Measurements from ENCODE around the gene NUP50. TPM values are rescaled to one million over a fixed set of nuclear protein-coding genes. Genes with fewer than 3 reads are reported as not detected.

NUP50 gene
- total RNA-seq, 1 experiment from 2014 or later: 38.1 TPM

DNA sequence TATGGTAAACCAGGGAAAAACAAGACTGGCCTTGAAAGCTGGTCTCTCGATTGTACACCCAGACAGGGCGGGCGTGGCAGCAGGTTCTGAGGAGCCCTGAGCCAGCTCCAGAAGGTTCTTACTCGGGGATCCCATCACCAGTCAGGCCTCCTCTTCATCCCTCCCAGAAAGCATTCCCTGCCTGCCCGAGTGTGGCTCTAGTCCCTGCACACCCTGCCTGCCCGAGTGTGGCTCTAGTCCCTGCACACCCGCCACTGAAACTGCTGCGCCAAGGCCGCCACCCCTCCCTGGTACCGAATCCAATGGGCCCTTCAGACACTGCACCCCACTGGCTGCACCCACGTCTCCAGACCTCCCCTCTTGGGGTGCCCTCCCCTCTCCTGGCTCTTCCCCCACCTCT is 46.9 kb downstream of the NUP50 start:
- DNase-seq (ENCODE audit: low read depth): no peak

DNA sequence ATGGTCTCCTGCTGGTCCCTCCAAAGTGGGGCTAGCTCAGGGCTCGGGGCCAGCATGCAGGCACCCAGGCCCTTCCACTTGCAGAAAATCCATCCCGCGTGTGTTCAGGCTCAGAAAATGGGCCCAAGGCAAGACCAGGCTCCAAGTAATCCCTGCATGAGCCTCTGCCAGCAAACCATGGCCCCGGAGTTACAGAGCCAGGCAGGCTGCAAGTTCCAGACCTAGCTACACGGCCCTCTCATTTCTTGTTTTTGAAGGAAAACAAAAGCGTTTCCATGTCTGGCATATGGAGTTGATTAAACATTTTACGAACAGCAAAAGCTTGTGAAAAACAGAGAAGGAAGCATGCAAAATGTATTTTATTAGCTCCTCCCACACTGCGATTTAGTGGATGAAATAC is 47.3 kb downstream of the NUP50 start:
- peak; percentile 33 for DNase-seq (ENCODE audit: low read depth)

- no peak for DNase-seq (ENCODE audit: low read depth)
These were observed 47.7 kb downstream of the NUP50 start for GRCh38 chr22:45211435-45211834.

DNA sequence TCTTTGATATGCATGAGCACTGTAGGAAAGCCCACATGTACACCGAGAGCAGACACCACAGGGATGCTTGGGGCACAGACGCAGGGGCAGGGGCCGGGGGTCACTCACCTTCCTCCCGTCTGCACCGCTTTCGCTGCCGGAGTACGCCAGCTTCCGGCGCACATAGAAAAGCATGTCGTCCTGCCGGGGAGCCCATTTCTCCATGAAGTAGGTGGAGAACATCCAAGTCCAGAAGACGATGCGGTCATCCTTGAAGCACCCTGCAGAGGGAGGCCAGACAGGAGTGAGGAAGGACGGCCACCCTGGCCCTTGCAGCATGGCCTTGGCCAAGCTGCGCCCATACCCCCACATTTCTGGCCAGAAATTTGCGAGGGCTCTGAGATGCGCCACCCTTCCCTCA is 48.1 kb downstream of the NUP50 start:
- DNase-seq (ENCODE audit: low read depth): no peak

GRCh38 chr22:45212306-45212709 is 48.6 kb downstream of the NUP50 start:
- peak; percentile 92 for DNase-seq (ENCODE audit: low read depth)

DNA sequence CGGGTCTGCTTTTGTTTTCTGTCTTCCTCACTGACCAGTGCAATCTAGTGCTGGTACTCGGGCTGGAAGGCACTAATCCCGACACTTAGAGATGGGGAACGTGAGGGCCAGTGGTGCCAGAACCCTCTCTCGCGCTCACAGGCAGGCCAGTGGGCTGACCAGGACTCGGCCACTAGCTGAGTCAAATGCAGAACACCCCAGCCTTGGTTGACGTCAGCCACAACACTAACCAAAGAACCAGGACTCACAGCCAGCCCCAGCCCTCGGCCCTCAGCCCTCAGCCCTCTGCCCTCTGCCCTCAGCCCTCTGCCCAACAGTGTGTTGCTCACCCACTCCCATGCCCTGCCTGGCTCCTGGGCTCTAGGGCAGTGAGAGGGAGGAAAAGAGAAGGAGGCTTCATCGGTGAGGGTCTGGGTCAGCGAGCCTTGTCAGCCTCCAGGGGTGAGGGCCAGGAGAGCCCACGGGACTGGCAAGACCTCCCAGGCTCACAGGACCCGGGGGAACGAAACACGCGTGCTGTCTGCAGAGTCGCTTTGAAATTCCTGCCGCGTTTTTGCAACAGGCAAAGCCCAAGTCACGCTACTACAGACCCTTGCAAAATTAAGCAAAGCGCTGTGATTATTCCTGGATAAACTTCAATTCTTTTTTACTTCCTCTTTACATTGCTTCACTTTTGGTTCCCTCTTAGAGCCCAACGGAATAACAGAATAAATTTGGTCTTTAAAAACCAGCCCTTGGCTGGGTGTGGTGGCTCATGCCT is 49.4 kb downstream of the NUP50 start:
- peak; percentile 46 for DNase-seq (ENCODE audit: low read depth)

GRCh38 chr22:45216133-45217003 is 52.6 kb downstream of the NUP50 start:
- no peak for DNase-seq (ENCODE audit: low read depth)

DNA sequence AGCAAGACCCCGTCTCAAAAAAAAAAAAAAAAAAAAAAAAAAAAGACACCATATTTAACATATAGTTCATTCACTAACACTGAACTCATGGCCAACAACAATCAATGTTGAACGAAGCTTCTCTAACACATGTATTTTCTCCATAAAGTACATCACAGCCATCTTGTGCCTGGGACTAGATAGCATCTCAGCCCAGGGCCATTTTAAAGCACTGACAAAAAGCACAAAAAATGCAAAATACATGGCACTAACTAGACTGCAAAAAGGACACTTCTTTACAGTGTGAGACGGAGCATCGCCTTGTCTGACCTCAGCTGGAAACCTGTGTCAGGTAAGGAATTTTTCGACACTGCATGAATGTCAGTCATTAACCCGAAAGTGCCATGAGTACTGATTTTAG is 53.6 kb downstream of the NUP50 start:
- DNase-seq (ENCODE audit: low read depth): no peak

DNA sequence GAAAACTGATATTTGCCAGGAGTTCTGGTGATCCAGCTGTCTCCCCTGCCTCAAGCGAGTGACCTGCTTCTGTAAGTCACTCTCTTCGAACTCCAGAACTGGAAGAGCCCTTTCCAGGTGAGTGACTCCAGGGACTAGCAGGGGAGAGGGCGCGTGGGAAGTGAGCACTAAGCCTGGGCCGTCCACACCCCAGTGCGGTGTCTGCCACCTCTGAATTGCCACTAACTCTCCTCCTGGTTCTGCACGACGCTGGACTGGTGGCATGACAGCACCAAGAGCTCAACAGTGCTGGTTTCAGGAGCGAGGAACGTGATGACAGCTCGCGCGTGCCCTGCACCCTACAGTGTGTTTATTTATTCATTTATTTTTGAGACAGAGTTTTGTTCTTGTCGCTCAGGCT is 54.1 kb downstream of the NUP50 start:
- no peak for DNase-seq (ENCODE audit: low read depth)

DNA sequence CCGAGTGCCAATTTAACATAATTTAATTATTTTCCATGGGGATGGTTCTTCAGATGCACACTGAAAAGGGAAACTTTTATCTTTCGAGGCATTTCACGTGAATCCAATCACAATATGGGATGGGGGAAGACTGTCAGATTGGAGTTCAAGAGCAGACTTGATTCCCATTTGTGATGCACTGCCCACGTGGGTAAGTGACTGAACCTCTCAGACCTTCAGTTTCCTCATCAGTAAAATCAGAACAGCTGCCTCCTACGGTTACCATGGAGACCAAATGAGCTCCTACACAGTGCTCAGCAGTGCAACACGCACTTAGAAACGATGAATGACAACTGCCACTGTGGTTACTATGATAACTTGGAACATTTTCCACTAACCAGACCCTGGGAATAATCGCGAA is 55.3 kb downstream of the NUP50 start:
- DNase-seq (ENCODE audit: low read depth): peak; percentile 42

DNA sequence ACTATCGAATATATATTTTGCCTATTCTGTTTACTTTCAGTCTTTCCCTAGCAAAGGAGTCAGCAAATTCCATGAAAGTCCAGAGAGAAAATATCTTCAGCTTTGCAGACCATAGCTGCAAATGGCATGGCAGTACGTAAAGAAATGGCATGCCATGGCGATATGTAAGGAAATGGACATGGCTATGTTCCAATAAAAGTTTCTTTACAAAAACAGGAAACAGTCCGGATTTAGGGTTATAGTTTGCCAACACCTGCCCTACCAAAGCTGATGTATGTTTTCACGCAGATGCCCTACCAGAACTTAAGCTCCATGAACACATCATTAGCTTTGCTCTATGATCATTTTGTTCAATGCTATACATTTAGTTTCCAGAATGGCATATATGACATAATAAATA is 57.5 kb downstream of the NUP50 start:
- no peak for DNase-seq (ENCODE audit: low read depth)

DNA sequence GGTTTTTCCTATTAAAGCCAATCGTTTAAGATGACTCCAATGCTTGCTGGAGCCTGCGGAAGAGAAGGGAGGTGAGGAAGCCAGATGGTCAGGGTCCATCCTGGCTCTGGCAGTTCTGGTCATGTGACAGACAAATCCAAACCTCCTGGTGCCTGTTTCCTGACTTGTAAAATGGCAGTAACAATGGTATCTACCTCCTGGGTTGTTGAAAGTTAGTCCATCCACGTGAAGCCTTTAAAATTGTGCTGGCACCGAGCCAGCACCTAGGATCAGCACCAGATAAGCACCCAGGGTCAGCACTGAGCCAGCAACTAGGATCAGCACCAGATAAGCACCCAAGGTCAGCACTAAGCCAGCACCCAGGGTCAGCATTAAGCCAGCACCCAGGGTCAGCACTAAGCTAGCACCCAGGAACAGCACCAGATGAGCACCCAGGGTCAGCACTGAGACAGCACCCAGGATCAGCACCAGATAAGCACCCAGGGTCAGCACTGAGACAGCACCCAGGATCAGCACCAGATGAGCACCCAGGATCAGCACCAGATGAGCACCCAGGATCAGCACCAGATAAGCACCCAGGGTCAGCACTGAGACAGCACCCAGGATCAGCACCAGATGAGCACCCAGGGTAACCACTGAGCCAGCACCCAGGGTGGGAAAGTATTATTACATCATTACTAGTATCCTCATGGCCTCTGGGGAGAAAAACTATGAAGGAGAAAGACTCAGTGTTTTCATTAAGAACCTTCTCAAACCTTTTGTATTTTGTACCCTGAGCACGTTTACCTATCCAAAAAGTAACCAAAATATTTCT is 59.8 kb downstream of the NUP50 start:
- DNase-seq (ENCODE audit: low read depth): no peak

DNA sequence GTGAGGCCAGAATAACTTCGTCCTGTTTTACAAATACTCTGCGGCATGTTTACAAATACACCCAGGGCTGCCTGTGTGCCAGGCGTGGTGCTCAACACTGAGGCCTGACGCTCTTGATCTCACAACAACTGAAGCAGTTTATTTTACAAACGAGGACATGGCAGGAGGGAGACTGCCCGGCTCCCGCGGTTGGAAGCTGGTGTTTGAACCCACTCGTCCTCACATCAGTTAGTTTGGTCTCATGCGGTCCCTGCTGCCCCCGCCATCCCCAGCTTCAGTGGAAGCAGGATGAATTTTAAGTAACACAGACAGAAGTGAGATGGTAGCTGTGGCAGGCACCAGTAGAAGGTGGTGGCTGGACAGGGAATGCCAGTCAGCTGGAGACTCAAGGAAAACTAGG is 60.6 kb downstream of the NUP50 start:
- no peak for DNase-seq (ENCODE audit: low read depth)

GRCh38 chr22:45224988-45225731 is 61.4 kb downstream of the NUP50 start:
- no peak for DNase-seq (ENCODE audit: low read depth)

DNA sequence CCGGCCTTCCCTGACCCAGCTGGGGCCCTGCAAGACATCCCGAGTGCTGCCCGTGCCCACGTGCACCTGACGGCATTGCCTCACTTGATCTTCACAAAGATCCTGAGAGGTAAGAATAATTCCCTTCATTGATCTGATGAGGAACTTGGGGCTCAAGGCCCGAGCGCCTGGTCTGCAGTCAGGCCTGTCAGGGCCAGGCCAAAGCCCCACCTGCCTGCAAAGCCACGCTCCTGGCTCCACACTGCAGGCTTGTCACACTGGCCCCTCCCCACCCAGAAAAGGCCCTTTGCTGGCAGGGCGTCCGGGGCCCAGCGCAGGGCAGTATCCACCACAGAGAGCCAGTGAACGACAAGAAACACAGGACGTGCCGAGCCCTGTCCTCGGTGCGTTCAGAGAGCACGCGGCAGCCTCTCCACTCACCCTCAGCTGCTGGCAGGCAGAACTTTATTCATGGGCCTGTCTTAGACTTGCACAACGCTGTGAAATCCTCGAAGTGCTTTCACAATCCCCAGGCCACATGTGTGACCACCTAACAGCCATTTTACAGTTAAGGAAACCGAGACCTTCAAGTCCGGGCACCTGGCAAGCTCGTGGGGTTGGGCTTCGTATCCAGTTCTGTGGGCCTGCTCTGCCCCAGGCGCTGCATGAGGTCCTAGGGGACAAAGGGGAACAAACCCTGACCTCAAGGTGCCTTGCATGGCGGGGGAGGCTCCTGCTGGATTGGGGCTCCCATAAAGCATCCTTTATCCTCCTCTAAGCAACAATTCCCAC is 62.2 kb downstream of the NUP50 start:
- DNase-seq (ENCODE audit: low read depth): no peak

DNA sequence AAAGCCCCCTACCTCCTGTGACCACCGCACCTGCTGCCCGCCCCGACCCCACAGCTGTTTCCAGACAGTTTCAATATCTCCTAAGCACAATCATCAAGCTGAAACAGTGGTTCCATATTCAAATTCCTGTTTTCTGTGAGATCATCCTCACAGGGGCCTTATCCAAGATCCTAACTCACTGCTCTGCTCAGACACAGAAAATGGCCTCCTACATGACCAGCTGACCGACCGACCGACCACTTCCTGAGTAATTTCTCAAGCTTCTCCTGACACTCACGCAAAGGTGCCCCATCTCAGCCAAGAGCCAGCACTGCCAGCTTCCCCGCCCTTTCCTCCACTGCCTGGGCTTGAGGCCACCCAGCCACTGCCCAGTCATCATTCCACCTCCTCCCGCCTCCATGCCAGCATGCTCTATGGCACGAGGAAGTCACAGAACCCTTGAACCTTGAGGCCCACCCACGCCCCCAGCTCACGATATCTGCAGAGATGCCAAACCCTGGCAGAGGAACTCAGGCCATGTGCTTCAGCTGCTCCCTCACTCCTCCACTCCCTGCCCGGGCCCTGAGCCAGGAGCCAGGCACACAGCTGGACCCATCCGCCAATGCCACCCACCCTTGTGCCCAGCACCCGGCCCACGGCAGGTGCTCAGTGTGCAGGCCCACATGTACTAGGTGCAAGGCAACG is 62.9 kb downstream of the NUP50 start:
- peak; percentile 58 for DNase-seq (ENCODE audit: low read depth)

DNA sequence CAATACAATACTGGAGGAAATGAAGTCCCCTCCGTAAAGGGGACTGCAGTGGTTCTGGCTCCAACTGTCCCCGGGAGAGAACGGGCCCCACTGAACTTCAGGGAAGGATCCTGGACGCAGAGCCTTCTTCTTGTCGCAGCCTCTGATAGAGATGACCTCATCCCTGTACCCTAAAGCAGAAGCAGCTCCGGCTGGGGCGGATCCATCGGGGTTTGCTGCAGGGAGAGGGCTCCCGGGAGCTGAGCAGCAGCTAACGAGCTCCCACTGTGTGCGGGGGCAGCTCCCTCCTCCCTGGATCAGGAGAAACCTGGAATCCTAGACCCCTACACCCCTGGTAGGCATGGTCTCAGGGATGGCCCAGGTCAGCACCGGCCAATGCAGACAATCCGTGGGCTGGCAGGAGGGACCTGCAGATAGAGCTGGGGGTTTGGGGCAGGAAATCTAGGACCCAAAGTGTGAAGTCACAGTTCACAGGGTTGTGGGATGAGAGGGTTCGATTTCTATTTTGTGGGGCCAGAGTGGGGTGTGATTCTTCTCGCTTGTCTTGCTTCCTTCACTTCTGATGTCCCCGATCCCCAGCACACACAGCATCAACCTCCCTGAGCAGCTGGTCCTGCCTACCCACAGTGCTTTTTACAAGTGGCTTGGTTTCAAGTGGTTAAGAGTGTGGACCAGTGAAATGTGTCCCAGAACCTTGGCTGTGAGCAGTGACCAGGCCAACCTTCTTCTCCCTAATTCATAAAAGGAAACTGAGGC is 64.1 kb downstream of the NUP50 start:
- no peak for DNase-seq (ENCODE audit: low read depth)

- DNase-seq (ENCODE audit: low read depth): no peak
These were observed 64.7 kb downstream of the NUP50 start for GRCh38 chr22:45228401-45228754.

GRCh38 chr22:45229181-45229580 is 65.5 kb downstream of the NUP50 start:
- DNase-seq (ENCODE audit: low read depth): no peak
